Uterus (tissue), 4 donors: ENCODE measurements around the gene INPP5K. TPM values are rescaled to one million over a fixed set of nuclear protein-coding genes. Genes with fewer than 3 reads are reported as not detected.

ENCODE experiments used
- DNase-seq, 2 donors: peaks; one replicate each; pipeline ENCODE4 v3.0.0-alpha.2; 2019 to 2020
- H3K27ac ChIP-seq, 2 donors: fragments of 200-600 bp; sonication (generic); 1 replicate in 1 of 2; 2 replicates in 1 of 2; pipeline ENCODE4 v1.5.1; 2016 to 2018
- H3K27me3 ChIP-seq, 2 donors: fragments of 200-600 bp; sonication (generic); one replicate each; pipeline ENCODE4 v1.5.1; 2018 to 2019; ENCODE audit warnings: control low read depth in 1 of 2
- H3K36me3 ChIP-seq, 2 donors: fragments of 200-600 bp; sonication (generic); one replicate each; pipeline ENCODE4 v1.5.1; 2019; ENCODE audit warnings: control low read depth in 1 of 2
- H3K4me1 ChIP-seq, 2 donors: fragments of 200-600 bp; sonication (generic); one replicate each; pipeline ENCODE4 v1.5.1; 2018 to 2019; ENCODE audit warnings: control low read depth in 1 of 2
- H3K4me3 ChIP-seq, 2 donors: fragments of 200-600 bp; sonication (generic); 1 replicate in 1 of 2; 2 replicates in 1 of 2; pipeline ENCODE4 v1.5.1; 2018 to 2019; ENCODE audit warnings: mild to moderate bottlenecking in 1 of 2
- H3K9me3 ChIP-seq, 2 donors: fragments of 200-600 bp; sonication (generic); one replicate each; pipeline ENCODE4 v1.5.1; 2019; ENCODE audit warnings: control low read depth in 1 of 2
- CTCF ChIP-seq, 4 experiments: fragments of 200-600 bp in 2 of 4; fragments of 450-650 bp in 2 of 4; sonication (generic) in 2 of 4; IDR thresholded peaks; one replicate each; pipeline ENCODE4 v1.5.1; 2016 to 2019; ENCODE audit warnings: antibody characterized with exemption in 4 of 4, mild to moderate bottlenecking in 2 of 4, moderate library complexity in 1 of 4
- POLR2A ChIP-seq, 2 donors: fragments of 450-650 bp; IDR thresholded peaks; one replicate each; pipeline ENCODE4 v1.6.1; 2016; ENCODE audit warnings: antibody characterized with exemption in 2 of 2, mild to moderate bottlenecking in 1 of 2, moderate library complexity in 1 of 2
- intact Hi-C: fragments of 100-400 bp; cut with DNase I; formaldehyde crosslinking; loops from one replicate; pipeline ENCODE4 v1.15.1; 2023; ENCODE audit warnings: low total_unique reads
- total RNA-seq, 4 donors: library from RNA; depleted of rRNA in 3 of 4; stranded (reverse); fragments of >200 nt in 3 of 4; gene quantifications; one replicate each; pipeline versions ENCODE4 v1.1.0 to v1.2.4, GENCODE V29; 2014 to 2023
- donor health status: DM: yes; HTN: yes; CAD: no.

The INPP5K gene
- total RNA-seq, 4 donors from 2014 or later, result 14.1 to 49.3 (median 31.4) TPM

DNA sequence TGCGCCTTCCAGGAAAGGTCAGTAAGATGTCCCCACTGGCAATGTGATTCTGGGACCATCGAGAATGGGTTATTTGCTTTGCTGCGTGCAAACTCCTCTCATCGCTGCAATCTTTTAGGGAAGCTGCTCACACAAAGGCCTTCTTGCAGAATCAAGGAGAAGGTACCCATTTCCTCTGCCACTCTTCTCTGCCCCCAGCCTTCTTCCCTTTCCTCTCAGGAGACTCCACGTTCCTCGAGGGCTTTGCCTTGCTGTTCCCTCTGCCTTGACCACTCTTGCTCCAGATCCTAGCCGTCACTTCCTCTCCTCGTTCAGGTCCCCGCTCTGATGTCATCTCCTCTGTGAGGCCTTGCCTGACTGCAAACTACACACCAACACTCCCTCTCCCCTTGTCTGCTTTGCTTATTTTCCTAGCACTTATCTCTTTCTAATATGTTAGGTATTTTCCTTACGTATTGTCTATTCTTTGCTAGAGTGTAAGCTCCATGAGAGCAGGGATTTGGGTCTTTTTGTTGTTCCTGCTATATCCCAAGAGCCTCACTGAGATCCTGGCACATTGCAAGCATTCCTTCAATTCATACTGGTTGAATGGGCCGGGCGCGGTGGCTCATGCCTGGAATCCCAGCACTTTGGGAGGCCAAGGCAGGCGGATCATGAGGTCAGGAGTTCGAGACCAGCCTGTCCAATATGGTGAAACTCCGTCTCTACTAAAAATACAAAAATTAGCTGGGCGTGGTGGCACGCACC is 55.0 kb downstream of the INPP5K start:
- Histone ChIP-seq H3K27me3 (no peaks in the 10 kb centered on the region), H3K4me3 (no peak overlapping the region), H3K36me3 (no peaks in the 10 kb centered on the region), H3K27ac (no peak overlapping the region), H3K9me3 (no peaks in the 10 kb centered on the region), H3K4me1 (no peaks in the 10 kb centered on the region)
- no peak for DNase-seq
- intact Hi-C loops, result no loop called here
- no peak for TF ChIP-seq CTCF (IDR thresholded peaks at IDR 0.05)
- TF ChIP-seq POLR2A (IDR thresholded peaks at IDR 0.05), result no peak

DNA sequence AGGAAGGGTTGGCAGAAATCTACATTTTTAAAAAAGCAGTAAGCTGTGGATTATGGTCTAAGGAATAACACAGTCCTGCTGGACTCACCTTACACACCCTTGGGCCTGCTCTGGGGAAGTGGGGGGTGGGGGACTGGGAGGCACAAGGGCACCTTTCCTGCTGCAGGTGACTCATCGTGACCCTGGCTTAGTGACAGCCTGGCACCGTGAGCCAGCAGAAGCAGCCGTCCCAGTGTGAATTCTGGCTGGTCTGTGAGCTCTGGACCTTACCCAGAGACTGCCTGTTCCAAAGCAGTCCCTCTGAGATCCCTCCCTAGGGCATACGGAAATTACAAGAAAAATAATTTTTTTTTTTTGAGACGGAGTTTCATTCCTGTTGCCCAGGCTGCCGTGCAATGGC is 56.2 kb downstream of the INPP5K start:
- intact Hi-C loops, result no loop called here
- Histone ChIP-seq H3K27ac (peak overlapping the region in 1 of 2 donors; percentile 8), H3K4me3 (no peak overlapping the region), H3K36me3 (no peaks in the 10 kb centered on the region), H3K4me1 (no peaks in the 10 kb centered on the region), H3K27me3 (no peaks in the 10 kb centered on the region), H3K9me3 (no peaks in the 10 kb centered on the region)
- peak; percentile 50 to 55 for DNase-seq
- TF ChIP-seq CTCF (IDR thresholded peaks at IDR 0.05) (no peak), POLR2A (IDR thresholded peaks at IDR 0.05) (no peak)

GRCh38 chr17:1455797-1456599 is 60.4 kb downstream of the INPP5K start, which contains the start of gene CRK:
CRK (minus strand) TSS chr17:1456232; CDS start chr17:1456117, 115 bp downstream.
- intact Hi-C loops, result no loop called here
- peak within 1 kb of the TSS; percentile 81 to 96 for H3K4me3 ChIP-seq
- no peaks in the 10 kb centered on the region for H3K27me3 ChIP-seq
- H3K36me3 ChIP-seq, result no peaks in the 10 kb centered on the region
- peaks cover 5 to 9% of the 10 kb centered on the region in 2 donors for H3K4me1 ChIP-seq
- H3K9me3 ChIP-seq, result no peaks in the 10 kb centered on the region
- peak within 1 kb of the TSS; percentile 94 to 95 for H3K27ac ChIP-seq
- DNase-seq, result peak; percentile 94 to 97
- peak; percentile 89 to 98 for TF ChIP-seq POLR2A (IDR thresholded peaks at IDR 0.05)
- peak in 3 of 4 experiments; percentile 18 to 35 (median 28) for TF ChIP-seq CTCF (IDR thresholded peaks at IDR 0.05)

GRCh38 chr17:1455291-1455796 is 61.1 kb downstream of the INPP5K start:
- no peaks in the 10 kb centered on the region for H3K27me3 ChIP-seq
- peaks cover 5 to 9% of the 10 kb centered on the region in 2 donors for H3K4me1 ChIP-seq
- peak overlapping the region; percentile 94 to 95 for H3K27ac ChIP-seq
- DNase-seq, result peak; percentile 57 to 66
- H3K36me3 ChIP-seq, result no peaks in the 10 kb centered on the region
- intact Hi-C loops, result no loop called here
- H3K4me3 ChIP-seq, result peak overlapping the region; percentile 81 to 96
- TF ChIP-seq POLR2A (IDR thresholded peaks at IDR 0.05), result no peak
- peak; percentile 33 to 56 (median 46) for TF ChIP-seq CTCF (IDR thresholded peaks at IDR 0.05)
- H3K9me3 ChIP-seq, result no peaks in the 10 kb centered on the region
